Measurements from ENCODE around the gene RAB33B.

GRCh38 chr4:139511320-139511719 lies 57.4 kb downstream of the RAB33B start:
- no peak for TF ChIP-seq CTCF (conservative IDR thresholded peaks at IDR 0.05; ENCODE audit: low read length)
- TF ChIP-seq EZH2phosphoT487 (IDR thresholded peaks at IDR 0.05; ENCODE audit: borderline replicate concordance), result no peak

All from Loucy (cell line).